Trophoblast cell (in vitro differentiated cells and primary cell): ENCODE measurements around the gene SUDS3.

Source experiments
- DNase-seq, 2 donors: peaks; one replicate each; pipeline ENCODE4 v3.0.0-alpha.2; 2016
- H2AFZ ChIP-seq: 2 replicates; pipeline ENCODE4 v1.6.1; 2013; ENCODE audit warnings: low read length, moderate library complexity, mild to moderate bottlenecking; ENCODE audit not compliant: insufficient read depth, poor library complexity
- H2AK5ac ChIP-seq: 2 replicates; pipeline ENCODE4 v1.6.1; 2013; ENCODE audit warnings: mild to moderate bottlenecking, low read length
- H2BK120ac ChIP-seq: 2 replicates; pipeline ENCODE4 v1.6.1; 2013; ENCODE audit warnings: low read length, mild to moderate bottlenecking, moderate library complexity; ENCODE audit not compliant: insufficient read depth, poor library complexity
- H2BK12ac ChIP-seq: 2 replicates; pipeline ENCODE4 v1.6.1; 2013; ENCODE audit warnings: mild to moderate bottlenecking, low read length, moderate library complexity
- H2BK5ac ChIP-seq: 2 replicates; pipeline ENCODE4 v1.6.1; 2013; ENCODE audit warnings: low read length, low read depth, moderate library complexity, mild to moderate bottlenecking; ENCODE audit not compliant: poor library complexity
- H3K14ac ChIP-seq: 2 replicates; pipeline ENCODE4 v1.6.1; 2013; ENCODE audit warnings: mild to moderate bottlenecking, low read length
- H3K18ac ChIP-seq: 2 replicates; pipeline ENCODE4 v1.6.1; 2013; ENCODE audit warnings: mild to moderate bottlenecking, low read length
- H3K23ac ChIP-seq: 2 replicates; pipeline ENCODE4 v1.6.1; 2013; ENCODE audit warnings: low read length
- H3K27ac ChIP-seq: 2 replicates; pipeline ENCODE4 v1.5.1; 2013; ENCODE audit warnings: low read depth, mild to moderate bottlenecking, inconsistent platforms, low read length, moderate library complexity
- H3K27me3 ChIP-seq: 2 replicates; pipeline ENCODE4 v1.6.1; 2013; ENCODE audit warnings: inconsistent platforms, mild to moderate bottlenecking, low read length, moderate library complexity; ENCODE audit not compliant: insufficient read depth
- H3K36me3 ChIP-seq, 2 experiments: 1 replicate in 1 of 2; 2 replicates in 1 of 2; pipeline ENCODE4 v1.6.1; 2013; ENCODE audit warnings: low read length in 2 of 2, mild to moderate bottlenecking in 2 of 2, moderate library complexity in 1 of 2; ENCODE audit not compliant: insufficient read depth in 2 of 2, control insufficient read depth in 1 of 2
- H3K4ac ChIP-seq: 2 replicates; pipeline ENCODE4 v1.6.1; 2013; ENCODE audit warnings: low read depth, mild to moderate bottlenecking, low read length, moderate library complexity
- H3K4me1 ChIP-seq, 2 experiments: 1 replicate in 1 of 2; 2 replicates in 1 of 2; pipeline ENCODE4 v1.6.1; 2013; ENCODE audit warnings: low read length in 2 of 2, mild to moderate bottlenecking in 2 of 2, moderate library complexity in 1 of 2; ENCODE audit not compliant: insufficient read depth in 2 of 2, control insufficient read depth in 1 of 2
- H3K4me2 ChIP-seq: 2 replicates; pipeline ENCODE4 v1.6.1; 2013; ENCODE audit warnings: inconsistent platforms, mild to moderate bottlenecking, low read length, moderate library complexity
- H3K4me3 ChIP-seq: 2 replicates; pipeline ENCODE4 v1.5.1; 2013; ENCODE audit warnings: mild to moderate bottlenecking, low read depth, low read length, inconsistent platforms
- H3K79me1 ChIP-seq: one replicate; pipeline ENCODE4 v1.6.1; 2013; ENCODE audit warnings: low read length
- H3K79me2 ChIP-seq: 2 replicates; pipeline ENCODE4 v1.6.1; 2013; ENCODE audit warnings: low read length, mild to moderate bottlenecking; ENCODE audit not compliant: control insufficient read depth, insufficient read depth, poor library complexity
- H3K9ac ChIP-seq: 2 replicates; pipeline ENCODE4 v1.6.1; 2013; ENCODE audit warnings: mild to moderate bottlenecking, low read length
- H3K9me3 ChIP-seq: 2 replicates; pipeline ENCODE4 v1.6.1; 2013; ENCODE audit warnings: low read depth, mild to moderate bottlenecking, control low read depth, inconsistent platforms, low read length; ENCODE audit not compliant: insufficient read depth
- H4K12ac ChIP-seq: 2 replicates; pipeline ENCODE4 v1.6.1; 2013; ENCODE audit warnings: low read depth, mild to moderate bottlenecking, low read length, moderate library complexity
- H4K8ac ChIP-seq: 2 replicates; pipeline ENCODE4 v1.6.1; 2013; ENCODE audit warnings: low read depth, mild to moderate bottlenecking, low read length, moderate library complexity
- H4K91ac ChIP-seq: one replicate; pipeline ENCODE4 v1.6.1; 2013; ENCODE audit warnings: low read depth, mild to moderate bottlenecking, low read length, moderate library complexity
- WGBS: extraction: QIAGEN DNeasy Blood & Tissue Kit; methylation state at CpG from one replicate; pipeline ENCODE4 v1.1.7; 2013; ENCODE audit warnings: missing lambda C conversion rate; ENCODE audit not compliant: insufficient read length, insufficient coverage; ENCODE audit errors: extremely low coverage; 5-methylcytosine and 5-hydroxymethylcytosine counted together

Gene SUDS3

GRCh38 chr12:118409834-118410233 lies 33.5 kb downstream of the SUDS3 start:
- Histone ChIP-seq H3K14ac (no peak overlapping the region), H3K9ac (no peak overlapping the region), H3K4ac (no peak overlapping the region), H3K4me3 (no peak overlapping the region), H3K27me3 (no peaks in the 10 kb centered on the region), H3K23ac (no peak overlapping the region), H3K27ac (no peak overlapping the region), H3K9me3 (no peaks in the 10 kb centered on the region), H3K36me3 (peaks cover 24 to 39% of the 10 kb centered on the region in 2 experiments), H4K8ac (no peak overlapping the region), H4K91ac (no peak overlapping the region), H3K79me1 (no peaks in the 10 kb centered on the region), H2BK12ac (no peak overlapping the region), H3K79me2 (no peaks in the 10 kb centered on the region), H2BK5ac (no peak overlapping the region), H2BK120ac (no peak overlapping the region), H3K4me1 (no peaks in the 10 kb centered on the region), H2AFZ (no peak overlapping the region), H4K12ac (no peak overlapping the region), H3K18ac (no peak overlapping the region), H2AK5ac (no peak overlapping the region), H3K4me2 (no peak overlapping the region)
- DNase-seq: no peak
- WGBS: no CpG with 5 or more reads among the region's 2 CpGs

DNA sequence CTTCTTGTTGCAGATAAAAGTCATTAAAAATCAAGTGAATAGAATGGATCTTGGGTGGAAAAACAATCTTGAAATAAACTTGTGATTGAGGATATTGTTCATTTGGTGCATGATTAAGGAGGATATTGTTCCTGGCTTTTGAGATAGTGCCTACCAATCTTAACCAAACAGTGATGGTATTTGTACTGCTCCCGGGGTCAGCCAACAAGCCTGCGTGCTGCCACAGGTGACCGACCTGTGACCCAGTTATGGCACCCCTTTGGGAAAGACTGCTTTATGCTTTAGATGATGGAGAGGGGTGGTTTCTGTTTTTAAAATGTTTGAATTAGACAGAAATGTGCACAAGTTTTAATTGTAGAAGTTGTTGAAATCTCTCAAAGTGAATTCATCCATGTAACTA lies 41.6 kb downstream of the SUDS3 start:
- Histone ChIP-seq H3K27me3 (no peaks in the 10 kb centered on the region), H4K12ac (no peak overlapping the region), H2BK12ac (no peak overlapping the region), H3K4ac (no peak overlapping the region), H3K23ac (no peak overlapping the region), H3K4me3 (no peak overlapping the region), H2AK5ac (no peak overlapping the region), H2AFZ (no peak overlapping the region), H3K18ac (no peak overlapping the region), H3K4me1 (no peaks in the 10 kb centered on the region), H2BK5ac (no peak overlapping the region), H3K27ac (no peak overlapping the region), H4K8ac (no peak overlapping the region), H3K9ac (no peak overlapping the region), H3K14ac (no peak overlapping the region), H3K4me2 (no peak overlapping the region), H4K91ac (no peak overlapping the region), H3K36me3 (peaks cover 12 to 22% of the 10 kb centered on the region in 2 experiments), H3K9me3 (no peaks in the 10 kb centered on the region), H2BK120ac (no peak overlapping the region), H3K79me2 (no peaks in the 10 kb centered on the region), H3K79me1 (no peaks in the 10 kb centered on the region)
- no CpG with 5 or more reads among the region's 3 CpGs for WGBS
- no peak for DNase-seq

GRCh38 chr12:118418385-118419057 lies 42.2 kb downstream of the SUDS3 start:
- Histone ChIP-seq H3K27me3 (no peaks in the 10 kb centered on the region), H3K4me1 (no peaks in the 10 kb centered on the region), H3K9ac (no peak overlapping the region), H2AFZ (no peak overlapping the region), H3K79me1 (no peaks in the 10 kb centered on the region), H3K14ac (no peak overlapping the region), H3K9me3 (no peaks in the 10 kb centered on the region), H3K36me3 (peaks cover 10 to 19% of the 10 kb centered on the region in 2 experiments), H4K91ac (no peak overlapping the region), H2BK12ac (no peak overlapping the region), H3K4me3 (no peak overlapping the region), H3K18ac (no peak overlapping the region), H2BK120ac (no peak overlapping the region), H3K79me2 (no peaks in the 10 kb centered on the region), H3K27ac (no peak overlapping the region), H2AK5ac (no peak overlapping the region), H4K12ac (no peak overlapping the region), H3K4ac (no peak overlapping the region), H3K23ac (no peak overlapping the region), H4K8ac (no peak overlapping the region), H3K4me2 (no peak overlapping the region), H2BK5ac (no peak overlapping the region)
- no CpG with 5 or more reads among the region's 1 CpG for WGBS
- no peak for DNase-seq

DNA sequence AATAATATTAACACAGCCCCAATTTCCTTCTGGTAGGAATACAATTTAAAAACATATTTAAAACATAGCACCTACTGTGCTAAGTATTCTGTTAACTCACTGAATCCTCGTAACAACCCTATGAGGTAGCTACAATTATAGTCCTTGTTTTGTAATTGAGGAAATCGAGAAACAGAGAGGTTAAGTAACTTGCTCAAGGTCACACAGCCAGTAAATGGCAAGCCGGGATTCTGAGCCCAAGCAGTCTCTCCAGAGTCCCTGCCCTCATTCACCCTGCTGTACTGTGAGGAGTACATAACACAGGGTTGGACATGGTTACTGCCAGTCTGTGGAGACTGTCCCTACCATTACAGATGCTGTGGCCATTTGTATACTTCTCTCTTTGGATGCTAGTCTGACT lies 44.3 kb downstream of the SUDS3 start:
- Histone ChIP-seq H3K9ac (no peak overlapping the region), H3K36me3 (peaks cover 6 to 7% of the 10 kb centered on the region in 2 experiments), H2BK120ac (no peak overlapping the region), H4K91ac (no peak overlapping the region), H3K4ac (no peak overlapping the region), H3K4me3 (no peak overlapping the region), H4K8ac (no peak overlapping the region), H2AK5ac (no peak overlapping the region), H3K27ac (no peak overlapping the region), H3K9me3 (no peaks in the 10 kb centered on the region), H3K79me2 (no peaks in the 10 kb centered on the region), H4K12ac (no peak overlapping the region), H3K79me1 (no peaks in the 10 kb centered on the region), H3K14ac (no peak overlapping the region), H3K4me1 (no peaks in the 10 kb centered on the region), H2BK5ac (no peak overlapping the region), H3K23ac (no peak overlapping the region), H3K18ac (no peak overlapping the region), H2BK12ac (no peak overlapping the region), H3K4me2 (no peak overlapping the region), H2AFZ (no peak overlapping the region), H3K27me3 (no peaks in the 10 kb centered on the region)
- no CpG with 5 or more reads among the region's 3 CpGs for WGBS
- DNase-seq: no peak
